Ammon's horn (tissue), 1 donor: ENCODE measurements around the gene TIPIN.
"Not testable (repeated sequence)": the region's sequence is repeated elsewhere in the genome, so short reads cannot be mapped to it uniquely, and the experiment has no call there.

Source experiments
- DNase-seq: peaks from one replicate; pipeline ENCODE4 v3.0.0-alpha.2; 2016; ENCODE audit warnings: low spot score

TIPIN gene

DNA sequence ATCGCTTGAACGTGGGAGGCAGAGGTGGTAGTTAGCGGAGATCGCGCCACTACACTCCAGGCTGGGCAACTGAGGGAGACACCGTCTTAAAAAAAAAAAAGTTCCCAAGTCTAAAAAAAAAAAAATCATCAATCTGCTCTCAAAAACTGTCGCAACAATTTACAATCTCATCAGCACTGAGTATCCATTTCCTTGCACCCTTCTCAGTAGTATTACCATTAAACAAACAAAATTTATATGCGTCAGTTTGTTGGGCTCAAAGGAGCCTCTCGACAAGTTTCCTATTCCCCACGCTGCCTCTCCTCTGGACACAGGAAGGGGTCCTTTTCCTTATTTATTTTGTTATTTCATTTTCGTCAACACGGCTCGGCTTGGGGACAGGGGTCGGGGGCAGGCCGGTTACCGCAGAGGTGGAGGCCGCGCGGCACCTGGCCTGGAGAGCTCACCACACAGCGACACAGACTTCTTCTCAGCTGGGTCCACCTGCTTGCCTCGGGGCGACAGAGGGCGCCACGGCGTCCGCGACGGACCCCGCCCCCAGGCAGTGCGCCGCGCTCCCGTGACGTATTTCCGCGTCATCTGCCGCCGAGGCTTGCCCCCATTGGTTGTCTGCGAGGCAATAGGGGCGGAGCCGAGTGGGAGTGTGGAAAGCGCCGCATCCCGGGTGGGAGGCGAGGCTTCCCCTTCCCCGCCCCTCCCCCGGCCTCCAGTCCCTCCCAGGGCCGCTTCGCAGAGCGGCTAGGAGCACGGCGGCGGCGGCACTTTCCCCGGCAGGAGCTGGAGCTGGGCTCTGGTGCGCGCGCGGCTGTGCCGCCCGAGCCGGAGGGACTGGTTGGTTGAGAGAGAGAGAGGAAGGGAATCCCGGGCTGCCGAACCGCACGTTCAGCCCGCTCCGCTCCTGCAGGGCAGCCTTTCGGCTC, 30.0 kb upstream of the TIPIN start, which contains the start of gene MAP2K1:
Gene MAP2K1, plus strand, starts transcription at position 709 of the 920 bp plus-strand sequence. CDS start 436 bp downstream, outside the sequence.
- peak; percentile 98 for DNase-seq

DNA sequence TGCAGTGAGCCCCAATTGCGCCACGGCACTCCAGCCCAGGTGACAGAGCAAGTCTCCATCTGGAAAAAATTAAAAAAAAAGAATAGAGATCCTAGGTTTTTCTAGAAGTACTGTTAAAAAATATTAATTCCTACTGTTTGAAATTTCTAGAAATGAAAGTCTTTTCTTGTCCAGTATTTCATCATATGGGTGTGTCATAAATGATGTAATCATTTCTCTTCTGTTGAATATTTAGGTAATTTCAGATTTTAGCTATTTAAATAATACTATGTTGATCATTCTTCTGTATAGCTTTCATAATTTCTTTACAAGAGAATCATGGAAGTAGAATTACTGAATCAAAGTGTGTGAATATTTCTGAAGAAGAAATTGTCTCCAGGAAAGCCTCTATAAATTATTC, 24.9 kb upstream of the TIPIN start:
- DNase-seq: not testable (repeated sequence)

DNA sequence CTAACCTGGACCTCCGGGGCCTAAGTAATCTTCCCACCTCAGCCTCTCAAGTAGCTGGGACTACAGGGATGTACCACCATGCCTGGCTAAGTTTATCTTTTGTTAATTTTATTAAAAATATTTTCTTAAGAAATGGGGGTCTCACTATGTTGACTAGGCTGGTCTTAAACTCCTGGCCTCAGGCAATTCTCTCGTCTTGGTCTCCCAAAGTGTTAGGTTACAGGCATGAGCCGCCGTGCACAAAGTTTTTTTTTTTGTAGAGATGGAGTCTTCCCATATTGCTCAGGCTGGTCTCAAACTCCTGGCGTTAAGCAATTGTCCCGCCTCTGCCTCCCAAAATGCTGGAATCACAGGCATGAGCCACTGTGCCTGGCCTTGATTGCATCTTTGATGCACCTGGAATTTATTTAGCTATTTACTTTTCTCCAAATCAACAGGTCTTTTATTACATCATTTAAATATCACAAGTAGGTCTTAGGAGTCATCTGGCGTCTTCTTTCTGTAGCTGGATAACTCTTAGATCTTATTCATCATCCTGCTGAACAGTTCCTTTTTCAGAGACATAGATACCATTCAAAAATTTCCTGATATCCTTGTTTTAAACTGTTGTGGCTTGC, 22.4 kb upstream of the TIPIN start:
- DNase-seq: no peak

DNA sequence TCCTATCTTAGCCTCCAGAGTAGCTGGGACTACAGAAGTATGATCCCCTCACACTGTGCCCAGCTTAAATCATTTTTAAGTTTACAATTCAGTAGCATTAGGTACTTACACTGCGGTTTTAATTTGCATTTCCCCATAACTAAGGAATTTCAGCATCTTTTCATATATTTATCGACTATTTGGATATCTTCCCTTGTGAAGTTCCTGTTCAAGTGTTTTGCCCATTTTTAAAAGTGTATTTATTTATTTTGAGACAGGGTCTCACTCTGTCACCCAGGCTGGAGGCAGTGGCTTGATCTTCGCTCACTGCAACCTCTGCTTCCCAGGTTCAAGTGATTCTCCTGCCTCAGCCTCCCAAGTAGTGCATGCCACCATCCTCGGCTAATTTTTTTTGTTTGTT, 17.7 kb upstream of the TIPIN start:
- no peak for DNase-seq

DNA sequence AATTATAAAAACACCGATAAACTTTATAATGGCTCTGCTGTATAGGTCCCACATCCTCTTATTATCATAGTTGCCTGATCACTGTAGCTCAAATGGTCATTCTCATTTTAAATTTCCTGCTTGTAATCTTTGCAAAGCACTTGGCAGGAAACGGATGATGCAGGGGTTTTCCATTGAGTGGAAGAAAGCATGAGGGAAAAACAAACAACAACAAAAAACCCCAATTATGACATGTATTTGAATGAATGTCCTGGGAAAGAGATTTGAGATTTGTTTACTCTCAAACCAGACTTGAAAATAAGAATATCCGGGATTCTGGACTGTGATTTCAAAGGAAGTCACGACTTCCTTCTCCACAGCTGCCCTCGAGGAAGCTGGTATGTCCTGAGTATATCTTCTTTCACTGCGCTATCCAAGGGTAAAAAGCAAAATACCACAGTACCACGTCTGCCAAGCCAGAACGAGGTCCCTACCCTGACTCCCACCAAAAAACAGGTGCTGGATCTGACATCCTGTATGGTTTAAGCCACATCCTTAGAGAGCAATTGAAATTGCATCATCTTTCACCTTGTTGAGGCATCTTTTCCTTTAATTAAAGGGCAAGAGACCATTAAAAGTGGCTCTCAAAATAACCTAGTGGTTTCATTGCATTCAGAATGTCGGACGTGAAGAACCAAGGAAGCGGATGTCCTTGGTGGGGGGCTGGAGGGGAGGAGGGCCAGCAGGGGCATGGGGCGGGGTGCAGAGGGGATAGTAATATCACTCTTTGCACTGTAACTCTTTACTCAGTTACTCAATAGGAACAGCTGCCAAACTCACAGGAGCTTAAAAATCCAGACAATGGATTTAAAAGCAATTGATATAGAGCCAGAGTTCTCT, 13.5 kb upstream of the TIPIN start:
- no peak for DNase-seq

DNA sequence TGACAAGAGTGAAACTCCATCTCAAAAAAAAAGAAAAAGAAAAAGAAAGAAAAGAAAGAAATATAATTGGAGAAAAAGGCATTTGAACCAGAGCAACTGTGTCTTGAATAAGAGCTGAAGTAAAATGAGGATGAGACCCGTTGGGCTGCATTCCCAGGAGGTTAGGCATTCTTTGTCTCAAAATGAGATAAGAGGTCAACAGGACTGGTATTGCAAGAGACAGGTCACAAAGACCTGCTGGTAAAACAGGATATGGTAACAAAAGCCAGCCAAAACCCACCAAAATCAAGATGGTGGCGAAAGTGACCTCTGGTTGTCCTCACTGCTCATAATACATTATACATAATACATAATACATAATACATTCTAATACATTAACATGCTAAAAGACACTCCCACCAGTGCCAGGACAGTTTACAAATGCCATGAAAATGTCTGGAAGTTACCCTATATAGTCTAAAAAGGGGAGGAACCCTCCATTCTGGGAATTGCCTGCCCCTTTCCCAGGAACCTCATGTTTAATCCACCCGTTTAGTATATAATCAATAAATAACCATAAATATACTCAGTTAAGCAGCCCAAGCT, 8.6 kb upstream of the TIPIN start:
- DNase-seq: no peak

DNA sequence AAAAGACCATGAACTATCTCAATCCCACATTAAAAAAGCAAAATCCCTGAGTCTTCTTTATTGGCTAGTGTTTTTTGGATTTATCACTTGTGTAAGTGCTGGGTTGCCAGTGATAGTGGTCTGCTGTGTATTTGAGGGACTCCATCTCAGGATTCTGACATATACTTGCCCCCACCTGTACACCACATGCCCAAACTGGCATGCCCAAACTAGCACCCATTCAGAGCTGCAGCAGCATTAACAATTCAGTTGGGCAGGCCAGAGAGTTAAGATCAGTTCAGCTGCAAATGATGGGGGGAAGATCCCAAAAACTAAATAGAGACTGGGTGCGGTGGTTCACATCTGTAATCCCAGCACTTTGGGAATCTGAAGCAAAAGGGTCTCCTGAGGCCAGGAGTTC, 6.3 kb upstream of the TIPIN start:
- no peak for DNase-seq

DNA sequence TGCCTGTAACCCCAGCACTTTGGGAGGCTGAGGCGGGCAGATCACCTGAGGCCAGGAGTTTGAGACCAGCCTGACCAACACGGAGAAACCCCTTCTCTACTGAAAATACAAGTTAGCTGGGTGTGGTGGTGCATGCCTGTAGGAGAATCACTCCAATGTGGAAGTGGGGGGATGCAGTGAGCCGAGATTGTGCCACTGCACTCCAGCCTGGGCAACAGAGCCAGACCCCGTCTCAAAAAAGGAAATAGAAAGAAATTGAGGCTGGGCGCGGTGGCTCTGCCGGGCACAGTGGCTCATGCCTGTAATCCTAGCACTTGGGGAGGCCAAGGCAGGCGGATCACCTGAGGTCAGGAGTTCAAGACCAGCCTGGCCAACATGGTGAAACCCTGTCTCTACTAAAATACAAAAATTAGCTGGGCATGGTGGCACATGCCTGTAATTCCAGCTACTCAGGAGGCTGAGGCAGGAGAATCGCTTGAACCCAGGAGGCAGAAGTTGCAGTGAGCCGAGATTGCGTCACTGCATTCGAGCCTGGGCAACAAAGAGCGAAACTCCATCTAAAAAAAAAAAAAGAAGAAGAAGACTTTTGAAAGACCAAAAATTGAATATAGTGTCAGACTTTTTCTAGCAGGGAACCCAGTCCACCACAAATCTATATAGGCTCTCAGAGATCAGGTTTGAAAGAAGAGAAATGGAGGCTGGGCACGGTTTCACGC, 5.4 kb upstream of the TIPIN start:
- not testable (repeated sequence) for DNase-seq

DNA sequence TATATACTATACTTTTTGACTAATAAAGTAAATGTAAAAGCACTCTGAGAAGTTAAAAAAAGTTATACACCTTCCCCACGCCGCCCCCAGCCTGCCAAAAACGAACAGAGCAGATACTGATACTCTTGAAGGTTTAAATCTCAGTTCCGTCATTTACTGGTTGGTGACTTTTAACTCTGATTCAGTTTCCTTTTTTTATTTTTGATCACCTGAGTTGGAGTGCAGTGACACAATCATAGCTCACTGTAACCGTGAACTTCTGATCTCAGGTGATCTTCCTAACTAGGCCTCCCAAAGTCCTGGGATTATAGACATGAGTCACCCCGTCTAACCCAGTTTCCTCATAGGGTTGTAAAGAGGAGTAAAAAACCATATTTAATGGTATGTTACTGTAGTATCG, 3.3 kb upstream of the TIPIN start:
- DNase-seq: no peak

DNA sequence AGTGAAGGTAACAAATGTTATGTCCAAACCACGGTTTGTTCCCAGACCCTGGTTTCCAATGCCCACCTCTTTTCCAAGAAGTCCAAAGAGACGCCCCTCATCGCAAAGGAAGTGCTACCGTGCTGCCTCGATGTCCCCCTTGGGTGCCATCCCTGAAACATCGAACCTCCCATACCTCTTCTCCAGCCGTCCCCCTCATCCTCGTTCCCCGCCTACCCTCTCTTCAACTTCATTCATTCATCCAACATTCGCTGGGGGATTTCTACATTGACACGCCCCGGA, 467 bp downstream of the TIPIN start:
- DNase-seq: no peak

DNA sequence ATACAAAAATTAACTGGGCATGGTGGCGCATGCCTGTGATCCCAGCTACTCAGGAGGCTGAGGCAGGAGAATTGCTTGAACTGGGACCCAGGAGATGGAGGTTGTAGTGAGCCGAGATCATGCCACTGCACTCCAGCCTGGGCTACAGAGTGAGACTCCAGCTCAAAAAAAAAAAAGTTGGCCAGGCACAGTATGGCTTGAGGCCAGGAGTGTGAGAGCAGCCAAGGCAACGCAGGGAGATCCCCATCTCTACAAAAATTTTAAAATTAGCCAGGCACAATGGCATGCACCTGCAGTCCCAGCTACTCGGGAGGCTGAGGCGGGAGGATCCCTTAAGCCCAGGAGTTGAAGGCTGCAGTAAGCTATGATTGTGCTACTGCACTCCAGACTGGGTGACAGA, 8.0 kb downstream of the TIPIN start:
- not testable (repeated sequence) for DNase-seq

DNA sequence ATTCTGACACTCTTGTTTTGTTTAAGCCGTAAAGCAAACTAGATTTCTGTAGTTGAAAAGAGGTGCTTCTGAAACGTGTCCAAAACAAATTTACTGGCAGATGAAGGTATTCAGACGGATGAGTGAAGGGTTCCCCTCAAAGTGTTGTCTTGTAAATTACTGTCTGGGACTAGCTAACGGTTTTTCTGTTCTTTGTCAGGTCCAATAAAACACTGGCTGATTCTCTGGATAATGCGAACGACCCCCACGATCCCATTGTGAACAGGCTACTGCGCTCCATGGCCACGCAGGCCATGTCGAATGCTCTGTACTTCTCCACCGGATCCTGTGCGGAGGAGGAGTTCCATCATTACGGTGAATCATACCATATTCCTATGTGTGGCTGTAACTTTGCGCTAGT, 27.7 kb downstream of the TIPIN start:
- DNase-seq: no peak

DNA sequence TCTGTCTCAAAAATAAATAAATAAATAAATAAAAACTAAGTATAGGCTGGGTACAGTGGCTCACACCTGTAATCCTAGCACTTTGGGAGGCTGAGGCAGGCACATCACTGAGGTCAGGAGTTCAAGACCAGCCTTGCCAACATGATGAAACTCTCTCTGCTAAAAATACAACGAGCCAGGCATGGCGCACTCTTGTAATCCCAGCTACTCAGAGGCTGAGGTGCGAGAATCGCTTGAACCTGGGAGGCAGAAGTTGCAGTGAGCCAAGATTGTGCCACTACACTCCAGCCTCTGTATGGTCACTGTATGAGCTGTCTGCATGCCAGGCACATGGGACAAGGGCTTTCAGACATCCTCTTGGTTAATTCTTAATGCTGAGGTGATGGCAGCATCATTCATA, 28.7 kb downstream of the TIPIN start:
- DNase-seq: no peak

DNA sequence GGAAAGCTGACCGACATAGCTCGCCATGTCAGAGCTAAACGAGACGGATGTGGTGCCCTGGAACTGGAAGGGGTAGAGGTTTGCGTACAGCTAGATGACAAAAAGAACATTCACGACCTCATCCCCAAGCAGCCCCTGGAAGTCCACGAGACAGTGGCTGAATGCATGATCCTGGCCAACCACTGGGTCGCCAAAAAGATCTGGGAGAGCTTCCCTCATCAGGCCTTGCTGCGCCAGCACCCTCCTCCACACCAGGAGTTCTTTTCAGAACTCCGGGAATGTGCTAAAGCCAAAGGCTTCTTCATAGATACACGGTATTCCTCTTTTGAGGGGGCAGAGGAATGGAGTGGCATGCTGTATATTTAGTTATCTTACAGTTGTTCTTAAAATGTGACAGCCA, 30.4 kb downstream of the TIPIN start:
- DNase-seq: no peak

DNA sequence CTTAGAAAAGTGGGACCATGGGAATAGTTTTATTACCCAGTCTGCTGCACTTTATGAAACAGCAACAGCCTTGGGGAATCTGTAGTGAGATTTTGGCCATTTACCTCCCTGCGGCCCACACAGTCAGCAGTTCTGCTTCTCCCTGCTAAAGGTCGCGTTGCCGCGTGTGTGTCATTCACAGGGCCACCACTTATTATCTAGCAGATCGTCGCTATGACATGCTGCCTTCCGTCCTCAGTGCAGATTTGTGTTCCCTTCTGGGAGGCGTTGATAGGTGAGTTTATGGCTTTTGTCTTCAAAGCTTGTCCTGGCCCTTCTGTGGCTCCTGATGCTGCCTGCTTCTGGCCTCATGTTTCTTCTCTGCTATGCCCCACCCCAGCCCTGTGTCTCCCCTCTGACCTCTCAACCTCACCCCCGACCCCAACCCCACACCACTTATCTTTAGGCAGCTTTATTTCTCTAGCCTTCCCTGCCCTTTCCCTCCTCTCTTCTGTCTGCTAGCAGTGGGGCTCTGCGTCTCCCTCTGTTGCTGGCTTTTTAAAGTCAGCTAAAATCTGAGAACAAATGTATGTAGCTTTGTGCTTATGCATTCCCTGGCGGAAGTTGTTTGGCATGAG, 33.1 kb downstream of the TIPIN start:
- DNase-seq: no peak

DNA sequence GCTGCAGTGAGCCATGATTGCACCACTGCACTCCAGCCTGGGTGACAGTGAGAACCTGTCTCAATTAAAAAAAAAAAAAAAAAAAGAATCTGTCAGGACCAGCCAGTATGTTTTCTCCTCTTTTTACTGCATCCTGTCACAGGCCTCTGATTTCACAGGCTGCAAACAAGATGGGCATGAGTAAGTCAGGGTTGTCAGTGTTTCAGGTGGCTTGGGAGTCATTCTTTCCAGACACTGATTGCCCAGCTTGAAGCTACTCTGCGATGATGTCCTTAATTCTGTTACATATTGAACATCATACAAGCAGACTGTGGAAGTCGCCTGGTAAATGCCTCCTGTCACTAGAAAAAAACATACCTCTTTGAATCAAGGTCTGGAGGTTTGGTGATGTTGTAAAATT, 44.3 kb downstream of the TIPIN start:
- no peak for DNase-seq

DNA sequence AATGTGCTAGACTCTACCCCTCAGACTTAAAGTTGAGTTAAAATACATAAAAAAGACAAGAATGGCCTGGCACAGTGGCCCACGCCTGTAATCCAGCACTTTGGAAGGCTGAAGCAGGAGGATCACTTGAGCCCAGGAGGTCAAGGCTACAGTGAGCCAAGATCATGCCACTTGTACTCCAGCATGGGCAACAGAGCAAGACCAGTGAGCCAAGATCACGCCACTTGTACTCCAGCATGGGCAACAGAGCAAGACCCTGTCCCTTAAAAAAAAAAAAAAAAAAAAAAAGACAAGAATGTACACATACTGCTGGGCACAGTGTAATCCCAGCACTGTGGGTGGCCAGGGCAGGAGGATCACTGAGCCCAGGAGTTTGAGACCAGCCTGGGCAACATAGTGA, 45.7 kb downstream of the TIPIN start:
- no peak for DNase-seq

DNA sequence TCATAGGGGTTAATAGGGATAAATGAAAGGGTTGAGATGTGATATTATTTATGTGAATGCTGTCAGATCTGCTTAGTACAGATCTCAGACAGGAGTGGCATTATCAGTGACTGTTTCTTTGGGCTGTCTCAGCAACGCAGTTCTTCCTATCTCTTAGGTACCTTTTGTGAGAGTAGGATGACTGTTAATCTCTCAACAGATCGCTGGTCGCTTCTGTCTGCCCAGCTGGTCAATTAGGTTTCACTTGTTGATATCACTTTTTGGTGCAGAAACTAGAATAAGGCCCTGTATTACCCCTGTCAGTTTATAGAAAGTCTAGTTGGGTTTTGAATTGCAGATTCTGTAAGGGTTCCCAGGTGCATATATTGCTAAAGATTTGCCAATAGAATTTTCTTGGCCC, 46.7 kb downstream of the TIPIN start:
- no peak for DNase-seq

DNA sequence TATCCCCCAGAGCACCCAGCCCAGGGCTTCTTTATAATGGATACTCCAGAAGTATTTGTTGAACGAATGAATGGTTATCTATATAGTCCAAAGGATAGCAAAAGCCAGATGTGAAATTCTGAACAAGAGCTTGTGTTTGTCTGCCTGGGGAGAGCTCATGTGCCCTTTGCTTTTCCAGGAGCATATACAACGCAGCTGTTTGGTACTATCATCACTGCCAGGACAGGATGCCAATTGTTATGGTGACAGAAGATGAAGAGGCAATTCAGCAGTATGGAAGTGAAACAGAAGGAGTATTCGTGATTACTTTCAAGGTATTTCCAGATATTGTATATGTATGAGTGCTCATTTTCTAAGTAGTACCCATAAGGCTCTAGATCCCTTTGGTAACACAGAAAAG, 48.0 kb downstream of the TIPIN start:
- DNase-seq: no peak

DNA sequence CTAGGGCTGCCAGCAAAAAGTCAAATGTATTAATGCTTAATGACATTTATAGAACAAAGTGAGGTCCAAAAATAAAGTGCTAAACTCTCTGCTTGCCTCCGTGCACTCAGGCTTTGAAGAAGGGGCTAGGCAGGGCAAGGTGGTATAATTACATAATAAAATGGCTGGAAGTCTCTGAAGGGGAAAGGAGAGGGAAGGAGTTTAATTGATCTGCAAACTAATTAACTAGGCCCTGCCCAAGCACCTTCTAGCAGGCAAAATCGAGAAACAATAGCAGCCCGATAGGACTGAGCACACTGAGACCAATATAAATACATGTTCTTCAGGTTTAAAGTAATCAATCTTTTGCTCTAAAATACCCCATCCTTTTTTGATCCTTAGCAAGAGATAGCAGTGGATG, 50.1 kb downstream of the TIPIN start:
- no peak for DNase-seq

DNA sequence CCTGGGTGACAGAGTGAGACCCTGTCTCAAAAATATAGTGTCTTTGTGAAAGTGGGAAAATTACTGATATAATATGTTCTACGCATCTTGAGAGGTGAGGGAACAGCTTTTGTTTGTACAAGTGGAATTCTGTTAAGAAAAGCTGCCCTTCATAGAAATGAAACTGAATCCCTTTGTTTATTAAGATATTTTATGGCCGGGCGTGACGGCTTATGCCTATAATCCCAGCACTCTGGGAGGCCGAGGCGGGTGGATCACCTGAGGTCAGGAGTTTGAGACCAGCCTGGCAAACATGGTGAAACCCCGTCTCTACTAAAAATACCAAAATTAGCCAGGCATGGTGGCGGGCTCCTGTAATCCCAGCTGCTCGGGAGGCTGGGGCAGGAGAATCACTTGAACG, 52.1 kb downstream of the TIPIN start:
- not testable (repeated sequence) for DNase-seq
